Effector CD8-positive, alpha-beta T cell (primary cell): ENCODE data around the gene SMIM5.
A peak's percentile ranks its signal among the peaks of the same experiment; 100 is the strongest.

Source experiments
- DNase-seq: peaks from one replicate; lab custom pipeline; 2025; lab: John Stamatoyannopoulos, UW

The SMIM5 gene

DNA sequence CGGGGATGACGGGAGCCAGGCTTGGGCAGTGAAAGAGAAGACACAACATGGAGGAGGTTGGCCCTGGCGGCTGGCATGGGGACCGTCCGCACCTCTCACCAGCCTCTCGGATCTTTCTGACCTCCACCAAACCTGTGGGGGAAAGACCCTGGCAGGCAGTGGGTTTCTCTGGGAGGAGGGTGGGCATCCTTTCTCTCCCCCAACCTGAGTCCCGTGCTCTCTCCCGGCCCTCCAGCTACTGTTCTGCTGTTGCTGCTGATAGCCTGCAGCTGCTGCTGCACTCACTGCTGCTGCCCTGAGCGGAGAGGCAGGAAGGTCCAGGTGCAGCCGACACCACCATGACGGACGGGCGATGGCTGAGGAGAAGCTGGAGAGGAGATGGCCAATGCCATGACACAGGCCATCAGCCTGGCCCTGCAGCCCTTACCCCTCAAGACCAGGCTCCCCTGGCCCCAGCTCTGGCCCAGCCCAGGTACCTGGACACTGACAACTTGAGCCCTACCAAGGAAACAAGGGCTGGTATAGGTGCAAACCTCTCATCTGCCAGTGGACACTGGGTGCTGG is 7.4 kb downstream of the SMIM5 start:
- DNase-seq: no peak

GRCh38 chr17:75641343-75641742 is 8.1 kb downstream of the SMIM5 start:
- DNase-seq: no peak

DNA sequence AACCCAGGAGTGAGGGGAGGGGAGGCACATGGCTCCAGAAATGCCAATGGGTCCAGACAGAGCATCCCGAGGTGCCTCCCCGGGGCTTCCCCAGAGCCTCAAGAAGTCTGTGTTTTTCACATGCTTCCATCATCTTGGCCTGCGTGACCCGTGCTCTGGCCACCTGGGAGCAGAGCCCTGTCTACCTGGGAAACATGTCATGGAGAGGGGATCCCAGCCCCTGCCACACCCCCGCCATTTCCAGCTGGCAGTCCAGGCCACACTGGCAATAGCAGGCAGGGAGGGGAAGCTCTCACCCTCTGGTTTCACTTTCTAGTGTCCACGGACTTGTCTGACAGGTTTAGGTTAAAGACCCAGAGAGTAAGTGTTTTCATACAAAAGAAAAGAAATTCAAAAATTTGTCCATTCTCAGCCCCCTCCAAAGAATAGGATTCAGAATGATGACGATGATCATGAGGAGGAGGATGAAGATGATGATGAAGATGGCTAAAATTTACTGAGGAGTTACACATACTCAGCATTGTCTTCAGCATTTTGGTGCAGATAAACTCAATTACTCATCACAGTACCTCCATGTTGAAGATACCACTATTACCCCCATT is 9.0 kb downstream of the SMIM5 start:
- DNase-seq: no peak

DNA sequence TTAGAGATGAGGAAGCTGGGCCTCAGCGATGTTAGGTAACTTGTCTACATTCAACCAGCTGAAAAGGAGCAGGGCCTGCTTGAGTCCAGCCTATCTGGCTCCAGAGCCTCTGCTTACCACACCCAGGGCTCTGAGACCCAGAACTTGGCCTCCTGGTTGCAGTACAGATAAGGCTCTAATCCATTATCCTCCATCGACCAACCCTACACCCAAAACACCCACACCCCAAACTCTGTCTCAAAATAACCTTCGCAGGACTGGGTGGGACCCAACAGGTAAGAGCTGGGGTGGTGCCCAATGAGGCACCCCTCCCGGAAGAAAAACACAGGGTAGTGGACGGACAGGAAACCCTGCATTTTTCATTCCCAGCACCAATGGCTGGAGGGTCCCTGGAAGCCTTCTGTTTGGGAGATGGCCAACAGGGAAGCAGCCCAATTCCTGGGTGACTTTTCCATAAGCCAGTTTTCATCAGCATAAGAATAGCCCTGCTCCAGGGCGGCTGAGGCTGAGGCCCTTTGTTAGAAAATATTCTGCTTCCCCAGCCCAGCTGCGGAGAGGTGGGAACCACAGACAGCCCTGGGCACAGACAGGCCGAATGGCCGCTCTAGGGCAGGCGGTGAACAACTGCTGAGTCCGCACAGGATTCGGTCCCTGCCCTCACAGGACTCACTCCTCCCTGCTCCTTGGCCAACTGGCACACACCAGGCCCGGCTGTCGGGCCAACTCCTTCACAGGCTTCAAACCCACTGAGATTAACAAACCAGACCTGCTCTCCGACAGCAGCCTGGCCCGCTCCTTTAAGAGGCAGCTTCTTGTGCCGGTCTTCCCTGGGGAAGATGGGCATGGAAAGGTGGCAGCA is 9.8 kb downstream of the SMIM5 start:
- DNase-seq: no peak

GRCh38 chr17:75643643-75644017 is 10.4 kb downstream of the SMIM5 start:
- DNase-seq: no peak

DNA sequence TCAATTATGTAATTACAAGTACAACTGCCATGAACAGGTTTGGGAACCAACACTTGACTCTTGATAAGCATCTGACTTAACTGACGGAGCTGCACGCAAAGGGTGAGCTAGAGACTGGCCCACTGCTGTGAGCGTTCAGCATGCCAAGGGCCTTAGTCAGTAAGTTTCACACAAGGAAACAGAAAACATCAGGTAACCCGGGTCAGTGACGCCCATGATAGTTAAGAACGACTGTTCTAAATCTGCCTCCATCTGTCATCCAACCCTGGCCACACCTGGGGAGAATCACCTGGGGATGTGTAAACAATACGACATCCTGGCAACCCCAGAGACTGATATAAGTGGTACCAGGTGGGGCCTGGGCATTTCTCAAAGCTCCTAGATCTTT is 12.3 kb downstream of the SMIM5 start:
- DNase-seq: no peak

- DNase-seq: no peak
Observed at GRCh38 chr17:75645889-75646637, 12.8 kb downstream of the SMIM5 start.

DNA sequence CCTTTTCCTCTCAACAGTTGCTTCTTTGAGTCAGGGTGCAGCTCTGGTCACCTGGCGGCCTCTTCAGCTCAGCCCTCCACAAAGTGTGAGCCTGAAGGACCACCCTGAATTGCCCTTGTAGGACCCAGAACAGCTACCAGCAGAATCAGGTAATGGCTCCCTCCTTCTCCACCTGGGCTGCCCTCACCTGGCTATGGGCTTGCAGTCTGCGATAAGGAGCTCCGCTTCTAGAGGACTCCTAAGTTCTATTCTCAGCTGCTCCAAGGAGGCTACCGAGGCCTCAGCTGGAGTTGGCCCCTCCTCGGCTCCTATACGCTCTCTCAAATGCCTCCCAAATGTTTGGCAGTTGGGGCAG is 13.4 kb downstream of the SMIM5 start:
- no peak for DNase-seq

GRCh38 chr17:75647061-75647460 is 13.8 kb downstream of the SMIM5 start:
- no peak for DNase-seq

DNA sequence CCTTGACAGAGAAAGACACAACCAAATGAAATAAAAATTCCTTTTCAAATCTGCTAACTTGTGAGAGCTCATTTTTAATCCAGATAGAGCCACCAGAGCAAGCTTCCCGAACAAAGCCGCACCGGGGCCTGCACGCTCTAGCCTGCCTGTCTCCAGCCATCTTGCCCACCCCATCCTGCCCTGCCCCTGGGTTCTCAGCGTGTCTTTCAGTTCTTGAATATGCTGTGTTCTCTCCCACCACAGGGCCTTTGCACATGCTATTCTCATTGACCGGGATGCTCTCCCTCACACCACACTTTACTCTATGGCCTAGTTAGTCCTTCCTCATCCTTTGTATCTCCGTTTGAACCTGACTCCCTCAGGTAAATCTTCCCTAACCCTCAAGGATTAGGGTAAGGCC is 14.7 kb downstream of the SMIM5 start:
- DNase-seq: no peak

GRCh38 chr17:75649687-75650086 is 16.5 kb downstream of the SMIM5 start:
- no peak for DNase-seq

DNA sequence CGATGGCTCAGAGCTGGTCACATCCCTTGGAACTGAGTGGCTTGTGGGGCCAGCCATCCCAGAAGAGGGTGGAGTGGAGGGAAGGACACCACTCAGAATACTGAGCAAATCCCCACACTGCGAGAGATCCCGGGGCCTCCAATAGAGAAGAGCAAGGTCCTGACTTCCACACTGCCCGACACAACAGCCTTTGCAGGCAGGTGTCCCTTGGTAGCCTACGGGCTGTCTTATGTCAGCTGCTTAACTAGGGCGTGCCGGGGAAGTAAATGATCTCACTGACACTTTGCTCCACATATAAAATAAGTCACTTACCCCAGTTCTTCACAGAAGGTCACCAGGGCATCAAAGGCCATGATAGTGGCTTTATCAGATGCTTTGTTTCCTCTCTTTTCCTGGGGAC is 17.6 kb downstream of the SMIM5 start:
- DNase-seq: no peak

DNA sequence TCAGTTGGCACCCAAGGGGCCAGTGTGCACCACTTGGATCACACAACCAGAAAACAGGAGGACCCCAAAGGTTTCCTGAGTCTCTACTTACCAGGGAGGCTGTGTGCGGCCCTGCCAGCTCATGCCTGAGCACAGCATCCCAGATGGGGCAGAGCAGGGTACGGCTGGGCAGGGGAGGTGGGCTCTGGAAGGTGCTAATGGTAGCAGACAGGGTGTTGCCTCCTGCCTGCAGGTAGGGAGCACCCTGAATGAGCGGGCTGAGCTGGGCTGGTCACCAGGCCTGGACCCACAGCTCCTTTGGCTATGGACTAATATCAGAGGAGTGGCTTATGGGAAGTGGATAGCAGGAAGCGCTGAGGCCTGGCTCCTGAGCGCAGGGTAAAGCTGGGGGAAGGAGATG is 19.1 kb downstream of the SMIM5 start:
- no peak for DNase-seq

DNA sequence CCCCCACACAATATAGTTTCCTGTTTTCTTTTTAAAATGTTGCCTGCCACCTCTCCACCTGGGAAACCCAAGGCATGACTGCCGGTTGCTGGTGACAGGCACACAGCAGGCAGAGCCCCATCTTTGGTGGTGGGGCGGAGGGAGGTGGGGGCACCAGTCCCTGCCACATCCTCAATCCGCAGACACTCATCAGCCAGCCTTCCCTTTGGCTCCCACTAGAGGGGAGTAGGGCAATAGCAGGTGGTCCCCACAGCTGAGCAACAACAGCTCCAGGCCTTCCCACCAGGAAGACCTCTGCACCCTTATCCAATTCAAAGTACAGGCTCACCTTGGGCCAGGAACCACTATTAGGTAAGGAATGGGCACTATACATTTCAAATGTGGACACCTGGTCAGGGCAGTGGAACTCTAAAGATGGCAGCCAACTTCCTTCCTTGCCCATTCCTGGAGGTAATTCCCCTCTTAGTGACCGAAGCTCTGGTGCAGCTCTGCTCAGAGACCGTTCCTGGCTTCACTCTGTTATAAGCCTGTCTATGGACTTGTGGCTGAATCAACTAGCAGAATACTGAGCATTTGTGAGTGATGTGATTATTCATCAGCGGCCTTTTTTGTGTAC is 19.8 kb downstream of the SMIM5 start:
- DNase-seq: peak; percentile 9

DNA sequence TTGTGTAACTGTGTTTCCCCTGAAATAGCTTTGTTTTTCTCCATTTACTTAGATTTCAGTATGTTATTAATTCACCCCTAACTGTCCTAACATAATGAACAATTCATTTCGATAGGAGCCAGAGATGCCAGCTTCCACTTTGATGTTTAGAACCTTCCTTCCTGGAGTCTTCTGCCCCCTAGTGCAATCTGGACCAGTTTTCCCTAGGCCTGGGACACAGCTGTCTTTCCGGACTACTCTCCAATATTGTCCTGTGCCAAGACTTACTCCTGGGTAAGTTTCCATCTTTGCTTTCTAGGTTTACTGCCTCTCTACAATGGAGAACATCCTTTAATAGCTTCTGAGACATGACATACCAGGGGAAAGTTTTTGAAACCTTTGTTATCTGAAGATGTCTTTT is 20.9 kb downstream of the SMIM5 start:
- no peak for DNase-seq

GRCh38 chr17:75658237-75658636 is 25.0 kb downstream of the SMIM5 start:
- DNase-seq: no peak

DNA sequence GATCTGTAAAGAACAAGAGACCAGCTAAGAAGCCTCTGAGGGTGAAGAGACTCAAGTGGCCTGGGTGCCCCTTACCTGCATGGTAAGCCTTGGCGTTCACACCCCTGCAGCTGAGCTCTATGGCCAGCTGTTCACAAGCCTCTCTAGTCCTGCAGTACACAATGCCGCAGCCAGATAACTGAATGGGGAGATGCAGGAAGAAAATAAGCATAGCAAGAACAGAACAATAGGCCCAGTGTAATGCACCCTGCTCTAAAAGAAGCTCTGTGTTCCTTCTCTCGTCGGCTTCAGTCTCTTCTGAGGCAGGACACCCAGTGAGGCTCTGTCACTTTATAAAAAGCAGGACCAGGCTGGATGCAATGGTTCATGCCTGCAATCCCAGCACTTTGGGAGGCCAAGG is 28.3 kb downstream of the SMIM5 start:
- DNase-seq: no peak

- DNase-seq: no peak
Observed at GRCh38 chr17:75662511-75662910, 29.3 kb downstream of the SMIM5 start.

DNA sequence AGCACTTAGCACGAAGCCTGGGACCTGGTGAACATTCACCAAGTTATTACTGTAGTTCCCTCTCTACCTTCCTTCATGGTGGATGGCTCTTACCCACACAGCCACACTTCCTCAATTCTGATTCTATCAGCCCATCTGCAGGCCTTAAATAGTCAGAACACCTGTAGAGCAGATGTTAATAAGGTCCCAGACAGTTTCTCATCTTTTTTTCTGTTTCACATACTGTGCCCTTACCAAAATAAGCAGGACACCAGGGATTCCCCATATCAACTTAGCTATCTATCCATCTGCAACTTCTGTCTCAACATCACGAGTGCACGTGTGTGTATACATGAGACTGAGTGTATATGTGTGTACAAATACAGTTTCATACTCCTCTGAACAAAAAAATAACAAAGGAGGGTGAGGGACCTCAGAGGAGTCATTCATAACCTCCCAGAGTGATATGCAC is 30.9 kb downstream of the SMIM5 start:
- no peak for DNase-seq

- no peak for DNase-seq
Observed at GRCh38 chr17:75665981-75666380, 32.7 kb downstream of the SMIM5 start.

- DNase-seq: peak; percentile 98
Observed at GRCh38 chr17:75666959-75667790, 33.9 kb downstream of the SMIM5 start, which contains the start of the genes RECQL5 and SAP30BP. Gene RECQL5, minus strand, starts transcription at chr17:75667154. Its CDS starts 597 bp downstream, at chr17:75666557. Gene SAP30BP, plus strand, starts transcription at chr17:75667338. Its CDS starts 35 bp downstream, at chr17:75667373.
